HL-60 (cell line): Measurements from ENCODE around the gene FTCD.
"Not testable (repeated sequence)": the region's sequence is repeated elsewhere in the genome, so short reads cannot be mapped to it uniquely, and the experiment has no call there.

Experiments
- POLR2AphosphoS5 ChIP-seq: IDR thresholded peaks from 2 replicates; pipeline ENCODE4 v1.6.1; 2012; ENCODE audit warnings: low read depth
- TF ChIP-seq, protein P1 (sequence below): IDR thresholded peaks from one replicate; pipeline ENCODE4 v1.5.1; 2011; ENCODE audit warnings: low read length, control low read depth, inconsistent platforms; ENCODE audit not compliant: insufficient read depth

DNA sequence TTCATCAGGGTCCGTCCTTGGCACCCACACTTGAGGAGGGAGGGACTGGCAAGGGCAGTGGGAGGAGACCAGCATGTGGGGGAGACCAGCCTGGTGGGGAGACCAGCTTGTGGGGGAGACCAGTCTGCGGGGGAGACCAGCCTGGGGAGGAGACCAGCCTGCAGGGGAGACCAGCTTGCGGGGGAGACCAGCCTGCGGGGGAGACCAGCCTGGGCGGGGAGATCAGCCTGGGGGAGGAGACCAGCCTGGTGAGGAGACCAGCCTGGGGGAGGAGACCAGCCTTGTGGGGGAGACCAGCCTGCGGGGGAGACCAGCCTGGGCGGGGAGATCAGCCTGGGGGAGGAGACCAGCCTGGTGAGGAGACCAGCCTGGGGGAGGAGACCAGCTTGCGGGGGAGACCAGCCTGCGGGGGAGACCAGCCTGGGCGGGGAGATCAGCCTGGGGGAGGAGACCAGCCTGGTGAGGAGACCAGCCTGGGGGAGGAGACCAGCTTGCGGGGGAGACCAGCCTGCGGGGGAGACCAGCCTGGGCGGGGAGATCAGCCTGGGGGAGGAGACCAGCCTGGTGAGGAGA lies 28.0 kb upstream of the FTCD start:
- TF ChIP-seq, protein P1, sequence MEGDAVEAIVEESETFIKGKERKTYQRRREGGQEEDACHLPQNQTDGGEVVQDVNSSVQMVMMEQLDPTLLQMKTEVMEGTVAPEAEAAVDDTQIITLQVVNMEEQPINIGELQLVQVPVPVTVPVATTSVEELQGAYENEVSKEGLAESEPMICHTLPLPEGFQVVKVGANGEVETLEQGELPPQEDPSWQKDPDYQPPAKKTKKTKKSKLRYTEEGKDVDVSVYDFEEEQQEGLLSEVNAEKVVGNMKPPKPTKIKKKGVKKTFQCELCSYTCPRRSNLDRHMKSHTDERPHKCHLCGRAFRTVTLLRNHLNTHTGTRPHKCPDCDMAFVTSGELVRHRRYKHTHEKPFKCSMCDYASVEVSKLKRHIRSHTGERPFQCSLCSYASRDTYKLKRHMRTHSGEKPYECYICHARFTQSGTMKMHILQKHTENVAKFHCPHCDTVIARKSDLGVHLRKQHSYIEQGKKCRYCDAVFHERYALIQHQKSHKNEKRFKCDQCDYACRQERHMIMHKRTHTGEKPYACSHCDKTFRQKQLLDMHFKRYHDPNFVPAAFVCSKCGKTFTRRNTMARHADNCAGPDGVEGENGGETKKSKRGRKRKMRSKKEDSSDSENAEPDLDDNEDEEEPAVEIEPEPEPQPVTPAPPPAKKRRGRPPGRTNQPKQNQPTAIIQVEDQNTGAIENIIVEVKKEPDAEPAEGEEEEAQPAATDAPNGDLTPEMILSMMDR = not testable (repeated sequence)
- 0 out of 2 replicates have a peak, but pooled peaks have one; percentile 39 for TF ChIP-seq POLR2AphosphoS5
